Measurements from ENCODE around the gene EGFL6.

Gene EGFL6

GRCh38 chrX:13569479-13570260, at the start of gene EGFL6:
TSS of gene EGFL6 (plus strand) at chrX:13569601. CDS start at chrX:13569862, 261 bp downstream.
- DNase-seq (ENCODE audit: low read depth in 2 of 2), result no peak

- no peak for DNase-seq (ENCODE audit: low read depth in 2 of 2)
Measured at GRCh38 chrX:13520351-13520750, 49.0 kb upstream of the EGFL6 start.

GRCh38 chrX:13520936-13521335, 48.5 kb upstream of the EGFL6 start:
- DNase-seq (ENCODE audit: low read depth in 2 of 2), result no peak

- DNase-seq (ENCODE audit: low read depth in 2 of 2), result no peak
Measured at GRCh38 chrX:13522811-13523210, 46.6 kb upstream of the EGFL6 start.

GRCh38 chrX:13533726-13534125, 35.7 kb upstream of the EGFL6 start:
- no peak for DNase-seq (ENCODE audit: low read depth in 2 of 2)

GRCh38 chrX:13535376-13536165, 33.8 kb upstream of the EGFL6 start:
- no peak for DNase-seq (ENCODE audit: low read depth in 2 of 2)

- DNase-seq (ENCODE audit: low read depth in 2 of 2), result no peak
Measured at GRCh38 chrX:13536551-13536950, 32.9 kb upstream of the EGFL6 start.

GRCh38 chrX:13538414-13538813, 31.0 kb upstream of the EGFL6 start:
- DNase-seq (ENCODE audit: low read depth in 2 of 2), result no peak

GRCh38 chrX:13540602-13541001, 28.8 kb upstream of the EGFL6 start:
- DNase-seq (ENCODE audit: low read depth in 2 of 2), result no peak

- no peak for DNase-seq (ENCODE audit: low read depth in 2 of 2)
Measured at GRCh38 chrX:13545726-13546125, 23.7 kb upstream of the EGFL6 start.

GRCh38 chrX:13547671-13548070, 21.7 kb upstream of the EGFL6 start:
- no peak for DNase-seq (ENCODE audit: low read depth in 2 of 2)

- DNase-seq (ENCODE audit: low read depth in 2 of 2), result no peak
Measured at GRCh38 chrX:13550346-13550745, 19.1 kb upstream of the EGFL6 start.

GRCh38 chrX:13551610-13552009, 17.8 kb upstream of the EGFL6 start:
- no peak for DNase-seq (ENCODE audit: low read depth in 2 of 2)

- DNase-seq (ENCODE audit: low read depth in 2 of 2), result no peak
Measured at GRCh38 chrX:13552892-13553291, 16.5 kb upstream of the EGFL6 start.

GRCh38 chrX:13565511-13565910, 3.9 kb upstream of the EGFL6 start:
- DNase-seq (ENCODE audit: low read depth in 2 of 2), result no peak

GRCh38 chrX:13570261-13570605, 832 bp downstream of the EGFL6 start:
- no peak for DNase-seq (ENCODE audit: low read depth in 2 of 2)

GRCh38 chrX:13571136-13571535, 1.7 kb downstream of the EGFL6 start:
- no peak for DNase-seq (ENCODE audit: low read depth in 2 of 2)

- DNase-seq (ENCODE audit: low read depth in 2 of 2), result no peak
Measured at GRCh38 chrX:13574600-13574999, 5.2 kb downstream of the EGFL6 start.

- no peak for DNase-seq (ENCODE audit: low read depth in 2 of 2)
Measured at GRCh38 chrX:13579661-13580060, 10.3 kb downstream of the EGFL6 start.

- DNase-seq (ENCODE audit: low read depth in 2 of 2), result no peak
Measured at GRCh38 chrX:13581554-13581953, 12.2 kb downstream of the EGFL6 start.

- no peak for DNase-seq (ENCODE audit: low read depth in 2 of 2)
Measured at GRCh38 chrX:13587786-13588477, 18.5 kb downstream of the EGFL6 start.

GRCh38 chrX:13590207-13590606, 20.8 kb downstream of the EGFL6 start:
- DNase-seq (ENCODE audit: low read depth in 2 of 2), result no peak

GRCh38 chrX:13590914-13591313, 21.5 kb downstream of the EGFL6 start:
- no peak for DNase-seq (ENCODE audit: low read depth in 2 of 2)

Measured in stimulated activated CD8-positive, alpha-beta memory T cell treated with anti-CD3 and anti-CD28 coated beads, Interleukin-2, amount 100 ng/mL, for 48 hours (primary cell).